MCF 10A (cell line): ENCODE measurements around the gene HPCAL1. TPM values are rescaled to one million over a fixed set of nuclear protein-coding genes. Genes with fewer than 3 reads are reported as not detected.
"Not testable (repeated sequence)": the region's sequence is repeated elsewhere in the genome, so short reads cannot be mapped to it uniquely, and the experiment has no call there.

Experiments
- BruUV-seq: library from RNA; stranded (reverse); fragments of 400-500 nt; replicated peaks from 2 replicates; lab custom pipeline; 2021; lab: Mats Ljungman, UMichigan
- CTCF ChIA-PET: fragments of 300-600 bp; sonication (Branson Sonifier 250); formaldehyde crosslinking; extraction: SDS; loops from one replicate; lab custom pipeline; 2021; ENCODE audit warnings: antibody characterized with exemption, inconsistent platforms; lab: Yijun Ruan, JAX
- POLR2A ChIA-PET: fragments of 300-600, 350-650 bp; sonication (Branson Sonifier 250); formaldehyde crosslinking; extraction: SDS; loops from one replicate; lab custom pipeline; 2020; ENCODE audit warnings: antibody characterized with exemption, inconsistent platforms; lab: Yijun Ruan, JAX
- DNase-seq: peaks from one replicate; pipeline ENCODE4 v3.0.0-alpha.2; 2018; ENCODE audit not compliant: unreplicated experiment
- H3K27ac Mint-ChIP-seq: one replicate; pipeline ENCODE4 v1.8.0; 2022; ENCODE audit warnings: mild to moderate bottlenecking, low read depth, mixed read lengths; ENCODE audit not compliant: unreplicated experiment
- H3K27me3 Mint-ChIP-seq: one replicate; pipeline ENCODE4 v1.8.0; 2022; ENCODE audit warnings: mixed read lengths; ENCODE audit not compliant: insufficient read depth, unreplicated experiment
- H3K36me3 Mint-ChIP-seq: one replicate; pipeline ENCODE4 v1.8.0; 2022; ENCODE audit warnings: mild to moderate bottlenecking, moderate library complexity, mixed read lengths; ENCODE audit not compliant: insufficient read depth, unreplicated experiment
- H3K4me1 Mint-ChIP-seq: one replicate; pipeline ENCODE4 v1.8.0; 2022; ENCODE audit warnings: mixed read lengths; ENCODE audit not compliant: insufficient read depth, unreplicated experiment
- H3K4me3 Mint-ChIP-seq: one replicate; pipeline ENCODE4 v1.8.0; 2022; ENCODE audit warnings: mild to moderate bottlenecking, moderate library complexity, mixed read lengths; ENCODE audit not compliant: unreplicated experiment
- H3K9me3 Mint-ChIP-seq: one replicate; pipeline ENCODE4 v1.8.0; 2022; ENCODE audit warnings: mixed read lengths; ENCODE audit not compliant: unreplicated experiment
- CTCF ChIP-seq: fragments of 200-600 bp; IDR thresholded peaks from one replicate; pipeline ENCODE4 v1.8.0; 2022; ENCODE audit warnings: antibody characterized with exemption, mild to moderate bottlenecking; ENCODE audit not compliant: unreplicated experiment
- intact Hi-C: fragments of 100-400 bp; cut with micrococcal nuclease; formaldehyde crosslinking; loops from 2 replicates; pipeline ENCODE4 v1.14.1; 2022
- total RNA-seq: library from RNA; stranded (reverse); gene quantifications from 2 replicates; pipeline ENCODE4 v1.2.3, GENCODE V29; 2022

HPCAL1 gene
- total RNA-seq, 1 experiment from 2014 or later, result 144 TPM

GRCh38 chr2:10297191-10297830 lies 5.4 kb upstream of the HPCAL1 start:
- H3K27ac Mint-ChIP-seq, result peak overlapping the region; percentile 51
- no peak overlapping the region for H3K4me3 Mint-ChIP-seq
- H3K36me3 Mint-ChIP-seq, result no peaks in the 10 kb centered on the region
- intact Hi-C loops, result no loop called here
- ChIA-PET CTCF (interaction anchor here (0.6 to 2.1 kb wide), 5 partner anchors 19 to 392 kb away, joined by 3 to 7 read pairs (median 5); no protein-coding TSS in a partner anchor), POLR2A (interaction anchor here (0.8 to 2.0 kb wide), 4 partner anchors 8 to 176 kb away, joined by 3 to 6 read pairs (median 4); no protein-coding TSS in a partner anchor)
- H3K9me3 Mint-ChIP-seq, result peaks cover 5% of the 10 kb centered on the region
- BruUV-seq, result no TSS peak
- H3K4me1 Mint-ChIP-seq, result no peaks in the 10 kb centered on the region
- DNase-seq, result no peak
- H3K27me3 Mint-ChIP-seq, result no peaks in the 10 kb centered on the region
- no peak for TF ChIP-seq CTCF

- POLR2A ChIA-PET, result interaction anchor here (0.6 to 2.0 kb wide), 8 partner anchors 9 to 177 kb away, joined by 3 to 6 read pairs (median 4); no protein-coding TSS in a partner anchor
These were observed 4.7 kb upstream of the HPCAL1 start for GRCh38 chr2:10297959-10298531.

DNA sequence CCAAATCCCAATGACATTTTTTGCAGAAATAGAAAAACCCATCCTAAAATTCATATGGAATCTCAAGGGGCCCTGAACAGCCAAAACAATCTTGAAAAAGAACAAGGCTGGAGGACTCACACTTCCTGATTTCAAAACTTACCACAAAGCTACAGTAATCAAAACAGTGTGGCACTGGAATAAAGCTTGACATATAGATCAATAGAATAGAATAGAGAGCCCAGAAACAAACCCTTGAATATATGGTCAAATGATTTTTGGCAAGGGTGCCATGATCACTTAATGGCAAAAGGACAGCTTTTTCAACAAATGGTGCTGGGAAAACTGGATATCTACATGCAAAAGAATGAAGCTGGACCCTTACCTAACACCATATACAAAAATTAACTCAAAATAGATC lies 3.9 kb upstream of the HPCAL1 start:
- POLR2A ChIA-PET, result interaction anchor here (0.6 to 2.0 kb wide), 5 partner anchors 9 to 178 kb away, joined by 3 to 6 read pairs (median 4); no protein-coding TSS in a partner anchor
- H3K9me3 Mint-ChIP-seq, intact Hi-C loops, H3K4me3 Mint-ChIP-seq, BruUV-seq, H3K27me3 Mint-ChIP-seq, DNase-seq, H3K4me1 Mint-ChIP-seq, H3K36me3 Mint-ChIP-seq: not testable (repeated sequence)
- CTCF ChIA-PET, result interaction anchor here (0.8 to 1.4 kb wide), 4 partner anchors 110 to 174 kb away, joined by 3 to 6 read pairs (median 3); no protein-coding TSS in a partner anchor
- peak overlapping the region; percentile 31 for H3K27ac Mint-ChIP-seq

More at GRCh38 chr2:10297959-10298531, 4.7 kb upstream of the HPCAL1 start:
- Mint-ChIP-seq H3K4me3 (no peak overlapping the region), H3K9me3 (peaks cover 5% of the 10 kb centered on the region), H3K27me3 (no peaks in the 10 kb centered on the region), H3K36me3 (peaks cover 2% of the 10 kb centered on the region), H3K27ac (peak overlapping the region; percentile 31), H3K4me1 (no peaks in the 10 kb centered on the region)
- intact Hi-C loops, result no loop called here
- no peak for TF ChIP-seq CTCF
- CTCF ChIA-PET, result interaction anchor here (0.8 to 1.4 kb wide), 5 partner anchors 111 to 391 kb away, joined by 3 to 6 read pairs (median 3); no protein-coding TSS in a partner anchor
- DNase-seq, result peak; percentile 93
- no TSS peak for BruUV-seq

DNA sequence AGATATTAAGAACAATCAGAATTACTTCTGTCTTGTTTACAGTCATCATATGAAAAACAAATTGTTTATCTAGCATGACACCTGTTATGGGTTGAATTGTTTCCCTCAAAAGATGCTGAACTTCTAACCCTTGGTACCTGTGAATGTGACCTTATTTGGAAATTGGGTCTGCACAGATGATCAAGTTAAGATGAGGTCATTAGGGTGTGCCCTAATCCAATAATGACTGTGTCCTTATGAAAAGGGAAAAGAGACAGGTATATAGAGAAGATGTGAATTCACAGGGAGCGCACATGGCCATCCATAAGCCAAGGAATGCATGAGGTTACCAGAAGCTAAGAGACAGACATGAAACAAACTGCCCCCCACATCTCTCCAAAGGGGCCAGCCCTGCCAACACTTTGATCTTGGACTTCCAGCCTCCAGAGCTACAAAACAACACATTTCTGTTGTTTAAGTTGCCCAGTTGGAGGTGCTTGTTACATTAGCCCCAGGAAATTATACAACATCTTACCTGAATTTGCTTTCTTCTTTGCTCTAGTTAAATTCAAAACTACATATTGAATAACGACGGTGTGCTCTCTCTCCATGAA lies 2.3 kb upstream of the HPCAL1 start:
- peaks cover 5% of the 10 kb centered on the region for H3K36me3 Mint-ChIP-seq
- peak overlapping the region; percentile 31 for H3K27ac Mint-ChIP-seq
- H3K4me1 Mint-ChIP-seq, result peaks cover 4% of the 10 kb centered on the region
- POLR2A ChIA-PET, result interaction anchor here (0.6 kb wide), 1 partner anchor 18 kb away, joined by 3 read pairs; no protein-coding TSS in a partner anchor
- TF ChIP-seq CTCF, result no peak
- no TSS peak for BruUV-seq
- H3K4me3 Mint-ChIP-seq, result no peak overlapping the region
- intact Hi-C loops, result loop anchor here (5.0 kb wide), 3 partner anchors 92 to 223 kb away; no protein-coding TSS in a partner anchor
- DNase-seq, result no peak
- no peaks in the 10 kb centered on the region for H3K9me3 Mint-ChIP-seq
- no peaks in the 10 kb centered on the region for H3K27me3 Mint-ChIP-seq
- CTCF ChIA-PET, result interaction anchor here (0.6 to 2.8 kb wide), 7 partner anchors 31 to 176 kb away, joined by 3 to 12 read pairs (median 4); no protein-coding TSS in a partner anchor
